Measurements from ENCODE around the gene CACNA1D. TPM values are rescaled to one million over a fixed set of nuclear protein-coding genes. Genes with fewer than 3 reads are reported as not detected.

Gene CACNA1D
- total RNA-seq, 1 donor from 2014 or later: 1.1 TPM

- Mint-ChIP-seq H3K36me3 (ENCODE audit: low read depth) (no peaks in the 10 kb centered on the region), H3K4me1 (no peaks in the 10 kb centered on the region), H3K4me3 (no peak overlapping the region), H3K27ac (ENCODE audit: unreplicated experiment) (no peak overlapping the region), H3K9me3 (no peaks in the 10 kb centered on the region), H3K27me3 (ENCODE audit: low read depth) (no peaks in the 10 kb centered on the region)
- no peak for TF ChIP-seq CTCF (conservative IDR thresholded peaks at IDR 0.05)
- DNase-seq (ENCODE audit: low read depth, low spot score): no peak
These were observed 219.2 kb downstream of the CACNA1D start for GRCh38 chr3:53713626-53714025.

GRCh38 chr3:53715815-53716483 is 221.5 kb downstream of the CACNA1D start:
- Mint-ChIP-seq H3K27ac (ENCODE audit: unreplicated experiment) (no peak overlapping the region), H3K27me3 (ENCODE audit: low read depth) (no peaks in the 10 kb centered on the region), H3K9me3 (no peaks in the 10 kb centered on the region), H3K4me3 (no peak overlapping the region), H3K4me1 (no peaks in the 10 kb centered on the region), H3K36me3 (ENCODE audit: low read depth) (no peaks in the 10 kb centered on the region)
- no peak for DNase-seq (ENCODE audit: low read depth, low spot score)
- no peak for TF ChIP-seq CTCF (conservative IDR thresholded peaks at IDR 0.05)

- Mint-ChIP-seq H3K4me3 (no peak overlapping the region), H3K9me3 (no peaks in the 10 kb centered on the region), H3K36me3 (ENCODE audit: low read depth) (no peaks in the 10 kb centered on the region), H3K27ac (ENCODE audit: unreplicated experiment) (peak overlapping the region; percentile 43), H3K27me3 (ENCODE audit: low read depth) (no peaks in the 10 kb centered on the region), H3K4me1 (no peaks in the 10 kb centered on the region)
- DNase-seq (ENCODE audit: low read depth, low spot score): no peak
- no peak for TF ChIP-seq CTCF (conservative IDR thresholded peaks at IDR 0.05)
These were observed 222.6 kb downstream of the CACNA1D start for GRCh38 chr3:53716998-53717397.

- H3K36me3 Mint-ChIP-seq (ENCODE audit: low read depth): no peaks in the 10 kb centered on the region
- DNase-seq (ENCODE audit: low read depth, low spot score): no peak
- H3K27ac Mint-ChIP-seq (ENCODE audit: unreplicated experiment): no peak overlapping the region
- H3K9me3 Mint-ChIP-seq: no peaks in the 10 kb centered on the region
- no peak overlapping the region for H3K4me3 Mint-ChIP-seq
- peaks cover 2% of the 10 kb centered on the region for H3K27me3 Mint-ChIP-seq (ENCODE audit: low read depth)
- no peak for TF ChIP-seq CTCF (conservative IDR thresholded peaks at IDR 0.05)
- no peaks in the 10 kb centered on the region for H3K4me1 Mint-ChIP-seq
These were observed 224.1 kb downstream of the CACNA1D start for GRCh38 chr3:53718462-53718861.

GRCh38 chr3:53719796-53720195 is 225.4 kb downstream of the CACNA1D start:
- Mint-ChIP-seq H3K4me1 (no peaks in the 10 kb centered on the region), H3K36me3 (ENCODE audit: low read depth) (no peaks in the 10 kb centered on the region), H3K4me3 (no peak overlapping the region), H3K9me3 (no peaks in the 10 kb centered on the region), H3K27ac (ENCODE audit: unreplicated experiment) (no peak overlapping the region), H3K27me3 (ENCODE audit: low read depth) (peaks cover 2% of the 10 kb centered on the region)
- no peak for DNase-seq (ENCODE audit: low read depth, low spot score)
- TF ChIP-seq CTCF (conservative IDR thresholded peaks at IDR 0.05): no peak

All from neural crest cell (in vitro differentiated cells).